CD4-positive, alpha-beta T cell (primary cell): Measurements from ENCODE around the gene TPH2. TPM values are rescaled to one million over a fixed set of nuclear protein-coding genes. Genes with fewer than 3 reads are reported as not detected.

Experiments
- ATAC-seq: fragments of 200-7000 bp; cut with Tn5 transposase; one replicate; pipeline ENCODE4 v1.10.0; 2022; ENCODE audit warnings: mild to moderate bottlenecking; ENCODE audit not compliant: poor library complexity
- CTCF ChIA-PET: fragments of 350-600 bp; sonication (Branson Sonifier 250); formaldehyde crosslinking; loops from one replicate; lab custom pipeline; 2021; ENCODE audit warnings: antibody characterized with exemption, inconsistent platforms; lab: Charles Lee
- POLR2A ChIA-PET: fragments of 350-600 bp; sonication (Branson Sonifier 250); formaldehyde crosslinking; loops from one replicate; lab custom pipeline; 2021; ENCODE audit warnings: antibody characterized with exemption, inconsistent platforms; lab: Charles Lee
- DNase-seq, 14 experiments: peaks; one replicate each; pipeline ENCODE4 v3.0.0-alpha.2; 2013 to 2020; ENCODE audit warnings: mixed read lengths in 2 of 14
- H3K27ac ChIP-seq, 2 donors: one replicate each; pipeline versions ENCODE4 v1.5.1 to v1.7.0; 2013; ENCODE audit warnings: low read length in 2 of 2, low read depth in 1 of 2, mild to moderate bottlenecking in 1 of 2
- H3K27me3 ChIP-seq, 2 experiments: 1 replicate in 1 of 2; 2 replicates in 1 of 2; pipeline versions ENCODE4 v1.6.1 to v1.7.0; 2013; ENCODE audit warnings: low read length in 2 of 2, control low read depth in 1 of 2, mild to moderate bottlenecking in 1 of 2, moderate library complexity in 1 of 2; ENCODE audit not compliant: insufficient read depth in 2 of 2, control insufficient read depth in 1 of 2
- H3K36me3 ChIP-seq: one replicate; pipeline ENCODE4 v1.6.1; 2013; ENCODE audit warnings: low read length, control low read depth; ENCODE audit not compliant: insufficient read depth
- H3K4me1 ChIP-seq: one replicate; pipeline ENCODE4 v1.6.1; 2013; ENCODE audit warnings: low read length, control low read depth; ENCODE audit not compliant: insufficient read depth
- H3K4me3 ChIP-seq: one replicate; pipeline ENCODE4 v1.5.1; 2013; ENCODE audit warnings: mild to moderate bottlenecking, low read length, moderate library complexity
- H3K9me3 ChIP-seq, 2 experiments: 1 replicate in 1 of 2; 2 replicates in 1 of 2; pipeline versions ENCODE4 v1.6.1 to v1.7.0; 2013; ENCODE audit warnings: low read length in 2 of 2, mild to moderate bottlenecking in 2 of 2, control low read depth in 1 of 2, moderate library complexity in 1 of 2; ENCODE audit not compliant: control insufficient read depth in 1 of 2, insufficient read depth in 1 of 2
- H3K27ac Mint-ChIP-seq: one replicate; pipeline ENCODE4 v1.8.0; 2020; ENCODE audit warnings: mixed read lengths
- H3K27me3 Mint-ChIP-seq: one replicate; pipeline ENCODE4 v1.8.0; 2021; ENCODE audit warnings: mixed read lengths
- H3K36me3 Mint-ChIP-seq: one replicate; pipeline ENCODE4 v1.8.0; 2021; ENCODE audit warnings: low read depth, mixed read lengths
- H3K4me1 Mint-ChIP-seq: one replicate; pipeline ENCODE4 v1.8.0; 2021; ENCODE audit warnings: low read depth, mixed read lengths
- H3K4me3 Mint-ChIP-seq: one replicate; pipeline ENCODE4 v1.8.0; 2020; ENCODE audit warnings: mild to moderate bottlenecking, mixed read lengths
- H3K9me3 Mint-ChIP-seq: one replicate; pipeline ENCODE4 v1.8.0; 2020; ENCODE audit warnings: mixed read lengths
- intact Hi-C, 2 experiments: fragments of 100-400 bp; cut with DNase I in 1 of 2; cut with micrococcal nuclease in 1 of 2; formaldehyde crosslinking; loops; one replicate each; pipeline versions ENCODE4 v1.15.1 to v1.9.0; 2023 to 2025; cut with DNase I, micrococcal nuclease
- total RNA-seq, 174 experiments: library from RNA in 2 of 174; stranded (reverse) in 2 of 174; gene quantifications; one replicate each; pipeline ENCODE4 v1.2.3 and lab custom pipeline; 2021 to 2026
- TF ChIP-seq, protein P1 (sequence below): fragments of 200-600 bp; IDR thresholded peaks from one replicate; pipeline ENCODE4 v1.8.0; 2022; ENCODE audit warnings: antibody characterized with exemption, mild to moderate bottlenecking

Gene TPH2
- total RNA-seq, 2 experiments from 2014 or later = not detected

GRCh38 chr12:71981149-71981548 is 42.5 kb downstream of the TPH2 start:
- Mint-ChIP-seq H3K9me3 (no peaks in the 10 kb centered on the region), H3K4me1 (no peaks in the 10 kb centered on the region), H3K27me3 (peaks cover 5% of the 10 kb centered on the region), H3K27ac (no peak overlapping the region), H3K4me3 (no peak overlapping the region), H3K36me3 (no peaks in the 10 kb centered on the region)
- POLR2A ChIA-PET = no interaction called here
- TF ChIP-seq, protein P1, sequence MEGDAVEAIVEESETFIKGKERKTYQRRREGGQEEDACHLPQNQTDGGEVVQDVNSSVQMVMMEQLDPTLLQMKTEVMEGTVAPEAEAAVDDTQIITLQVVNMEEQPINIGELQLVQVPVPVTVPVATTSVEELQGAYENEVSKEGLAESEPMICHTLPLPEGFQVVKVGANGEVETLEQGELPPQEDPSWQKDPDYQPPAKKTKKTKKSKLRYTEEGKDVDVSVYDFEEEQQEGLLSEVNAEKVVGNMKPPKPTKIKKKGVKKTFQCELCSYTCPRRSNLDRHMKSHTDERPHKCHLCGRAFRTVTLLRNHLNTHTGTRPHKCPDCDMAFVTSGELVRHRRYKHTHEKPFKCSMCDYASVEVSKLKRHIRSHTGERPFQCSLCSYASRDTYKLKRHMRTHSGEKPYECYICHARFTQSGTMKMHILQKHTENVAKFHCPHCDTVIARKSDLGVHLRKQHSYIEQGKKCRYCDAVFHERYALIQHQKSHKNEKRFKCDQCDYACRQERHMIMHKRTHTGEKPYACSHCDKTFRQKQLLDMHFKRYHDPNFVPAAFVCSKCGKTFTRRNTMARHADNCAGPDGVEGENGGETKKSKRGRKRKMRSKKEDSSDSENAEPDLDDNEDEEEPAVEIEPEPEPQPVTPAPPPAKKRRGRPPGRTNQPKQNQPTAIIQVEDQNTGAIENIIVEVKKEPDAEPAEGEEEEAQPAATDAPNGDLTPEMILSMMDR = no peak
- H3K27ac ChIP-seq = no peak overlapping the region
- no peaks in the 10 kb centered on the region for H3K9me3 ChIP-seq
- no peaks in the 10 kb centered on the region for H3K4me1 ChIP-seq
- no peaks in the 10 kb centered on the region for H3K36me3 ChIP-seq
- no peaks in the 10 kb centered on the region for H3K27me3 ChIP-seq
- DNase-seq (no peak), ATAC-seq (no peak)
- intact Hi-C loops = no loop called here
- CTCF ChIA-PET = no interaction called here
- H3K4me3 ChIP-seq = no peak overlapping the region

- ChIA-PET POLR2A (no interaction called here), CTCF (interaction anchor here (1.3 kb wide), 1 partner anchor 22 kb away, joined by 3 read pairs; no protein-coding TSS in a partner anchor)
- intact Hi-C loops = no loop called here
- Histone ChIP-seq H3K9me3 (no peaks in the 10 kb centered on the region), H3K27ac (no peak overlapping the region), H3K4me1 (no peaks in the 10 kb centered on the region), H3K27me3 (no peaks in the 10 kb centered on the region), H3K4me3 (no peak overlapping the region), H3K36me3 (no peaks in the 10 kb centered on the region)
- Mint-ChIP-seq H3K27me3 (peaks cover 25% of the 10 kb centered on the region), H3K36me3 (no peaks in the 10 kb centered on the region), H3K4me1 (no peaks in the 10 kb centered on the region), H3K27ac (no peak overlapping the region), H3K9me3 (no peaks in the 10 kb centered on the region), H3K4me3 (no peak overlapping the region)
- TF ChIP-seq, protein P1 = no peak
- no peak for DNase-seq
- ATAC-seq = no peak
These were observed 56.1 kb downstream of the TPH2 start for GRCh38 chr12:71994715-71995114.

- TF ChIP-seq, protein P1 = no peak
- Histone ChIP-seq H3K9me3 (no peaks in the 10 kb centered on the region), H3K36me3 (no peaks in the 10 kb centered on the region), H3K4me3 (no peak overlapping the region), H3K27me3 (peaks cover 2 to 4% of the 10 kb centered on the region in 2 experiments), H3K4me1 (no peaks in the 10 kb centered on the region), H3K27ac (no peak overlapping the region)
- no peak overlapping the region for H3K4me3 Mint-ChIP-seq
- H3K27ac Mint-ChIP-seq = no peak overlapping the region
- DNase-seq (no peak), ATAC-seq (no peak)
- no peaks in the 10 kb centered on the region for H3K4me1 Mint-ChIP-seq
- H3K36me3 Mint-ChIP-seq = no peaks in the 10 kb centered on the region
- H3K27me3 Mint-ChIP-seq = peaks cover 19% of the 10 kb centered on the region
- intact Hi-C loops = no loop called here
- no peaks in the 10 kb centered on the region for H3K9me3 Mint-ChIP-seq
- POLR2A ChIA-PET = no interaction called here
- CTCF ChIA-PET = no interaction called here
These were observed 61.1 kb downstream of the TPH2 start for GRCh38 chr12:71999795-72000194.
